Liver (tissue), 9 donors: ENCODE results near the gene ZMYM4. TPM values are rescaled to one million over a fixed set of nuclear protein-coding genes. Genes with fewer than 3 reads are reported as not detected.
"Not testable (repeated sequence)": the region's sequence is repeated elsewhere in the genome, so short reads cannot be mapped to it uniquely, and the experiment has no call there.

Experiments
- DNase-seq: peaks from one replicate; pipeline ENCODE4 v3.0.0-alpha.2; 2017; ENCODE audit warnings: low spot score
- H3K27ac ChIP-seq, 2 donors: one replicate each; pipeline ENCODE4 v1.7.0; 2013; ENCODE audit warnings: inconsistent platforms in 2 of 2, low read length in 2 of 2, control low read depth in 1 of 2, low read depth in 1 of 2, mild to moderate bottlenecking in 1 of 2
- H3K27me3 ChIP-seq, 4 donors: one replicate each; pipeline versions ENCODE4 v1.6.1 to v1.7.0; 2013; ENCODE audit warnings: low read length in 3 of 4, inconsistent platforms in 1 of 4, mild to moderate bottlenecking in 1 of 4, moderate library complexity in 1 of 4; ENCODE audit not compliant: control insufficient read depth in 4 of 4, insufficient read depth in 4 of 4
- H3K36me3 ChIP-seq, 4 donors: one replicate each; pipeline versions ENCODE4 v1.6.1 to v1.7.0; 2013; ENCODE audit warnings: low read length in 3 of 4, mild to moderate bottlenecking in 3 of 4, low read depth in 1 of 4, moderate library complexity in 1 of 4; ENCODE audit not compliant: control insufficient read depth in 4 of 4, insufficient read depth in 3 of 4
- H3K4me1 ChIP-seq, 4 donors: one replicate each; pipeline versions ENCODE4 v1.6.1 to v1.7.0; 2013; ENCODE audit warnings: low read length in 3 of 4, mild to moderate bottlenecking in 3 of 4, moderate library complexity in 1 of 4; ENCODE audit not compliant: control insufficient read depth in 4 of 4, insufficient read depth in 4 of 4
- H3K4me3 ChIP-seq, 3 donors: one replicate each; pipeline versions ENCODE4 v1.6.1 to v1.7.0; 2013; ENCODE audit warnings: low read length in 3 of 3, control low read depth in 1 of 3, low read depth in 1 of 3, mild to moderate bottlenecking in 1 of 3
- H3K9ac ChIP-seq, 2 donors: one replicate each; pipeline ENCODE4 v1.7.0; 2013; ENCODE audit warnings: low read length in 2 of 2, mild to moderate bottlenecking in 2 of 2, moderate library complexity in 2 of 2, control low read depth in 1 of 2, low read depth in 1 of 2
- H3K9me3 ChIP-seq, 4 donors: one replicate each; pipeline versions ENCODE4 v1.6.1 to v1.7.0; 2013; ENCODE audit warnings: low read length in 3 of 4; ENCODE audit not compliant: control insufficient read depth in 4 of 4
- EGR1 ChIP-seq, 2 donors: IDR thresholded peaks; 2 replicates each; pipeline ENCODE4 v1.6.1; 2016 to 2018; ENCODE audit warnings: antibody characterized with exemption in 2 of 2, low read depth in 2 of 2
- FOXA2 ChIP-seq: IDR thresholded peaks from 2 replicates; pipeline ENCODE4 v1.6.1; 2016; ENCODE audit warnings: antibody characterized with exemption
- GABPA ChIP-seq, 2 donors: IDR thresholded peaks in 1 of 2; conservative IDR thresholded peaks in 1 of 2; 2 replicates each; pipeline ENCODE4 v1.6.1; 2016; ENCODE audit warnings: antibody characterized with exemption in 2 of 2, mild to moderate bottlenecking in 1 of 2, moderate library complexity in 1 of 2
- HNF4A ChIP-seq, 2 donors: conservative IDR thresholded peaks; 2 replicates each; pipeline ENCODE4 v1.6.1; 2016; ENCODE audit warnings: antibody characterized with exemption in 2 of 2, mild to moderate bottlenecking in 2 of 2
- NR2F2 ChIP-seq: IDR thresholded peaks from 2 replicates; pipeline ENCODE4 v1.6.1; 2016; ENCODE audit warnings: antibody characterized with exemption
- RAD21 ChIP-seq, 2 donors: IDR thresholded peaks; 2 replicates each; pipeline ENCODE4 v1.6.1; 2016; ENCODE audit warnings: antibody characterized with exemption in 2 of 2, mild to moderate bottlenecking in 2 of 2
- RXRA ChIP-seq, 2 donors: IDR thresholded peaks; 2 replicates each; pipeline ENCODE4 v1.6.1; 2017 to 2018; ENCODE audit warnings: antibody characterized with exemption in 2 of 2, mild to moderate bottlenecking in 1 of 2
- SP1 ChIP-seq: IDR thresholded peaks from 2 replicates; pipeline ENCODE4 v1.6.1; 2018; ENCODE audit warnings: antibody characterized with exemption, mild to moderate bottlenecking
- TAF1 ChIP-seq: conservative IDR thresholded peaks from 2 replicates; pipeline ENCODE4 v1.6.1; 2016; ENCODE audit warnings: antibody characterized with exemption, mild to moderate bottlenecking
- YY1 ChIP-seq: IDR thresholded peaks from 2 replicates; pipeline ENCODE4 v1.6.1; 2016; ENCODE audit warnings: antibody characterized with exemption, mild to moderate bottlenecking
- WGBS: extraction: QIAGEN DNeasy Blood & Tissue Kit; methylation state at CpG from one replicate; pipeline ENCODE4 v1.1.7; 2013; 5-methylcytosine and 5-hydroxymethylcytosine counted together
- polyA plus RNA-seq, 2 donors: library from polyadenylated mRNA; stranded (reverse) in 1 of 2; unstranded in 1 of 2; fragments of 200-250 nt in 1 of 2; fragments of >200 nt in 1 of 2; fragmentation: Nextera tagmentation in 1 of 2; extraction: Ambion mirVana in 1 of 2; gene quantifications; one replicate each; pipeline versions ENCODE4 v1.2.1 to v1.2.3, GENCODE V29; 2013 to 2015
- total RNA-seq, 2 donors: library from RNA; depleted of rRNA; stranded (reverse); fragments of >200 nt; gene quantifications; one replicate each; pipeline ENCODE4 v1.2.3, GENCODE V29; 2014
- TF ChIP-seq, protein P1 (sequence below): fragments of 150-350 bp; IDR thresholded peaks from 2 replicates; pipeline ENCODE4 v1.5.1; 2017; ENCODE audit warnings: improper control_type of control experiment, low read depth, low read length; ENCODE audit not compliant: missing input control
- TF ChIP-seq, protein P2 (sequence below): IDR thresholded peaks from 2 replicates; pipeline ENCODE4 v1.6.1; 2016; ENCODE audit warnings: antibody characterized with exemption, mild to moderate bottlenecking
- donor health status: healthy.
- donor health status: healthy.
- donor health status: healthy.
- donor health status: healthy.
- donor health status: healthy.

ZMYM4 gene
- total and polyA plus RNA-seq, 4 donors, result 5.3 to 16.8 (median 10.5) TPM

DNA sequence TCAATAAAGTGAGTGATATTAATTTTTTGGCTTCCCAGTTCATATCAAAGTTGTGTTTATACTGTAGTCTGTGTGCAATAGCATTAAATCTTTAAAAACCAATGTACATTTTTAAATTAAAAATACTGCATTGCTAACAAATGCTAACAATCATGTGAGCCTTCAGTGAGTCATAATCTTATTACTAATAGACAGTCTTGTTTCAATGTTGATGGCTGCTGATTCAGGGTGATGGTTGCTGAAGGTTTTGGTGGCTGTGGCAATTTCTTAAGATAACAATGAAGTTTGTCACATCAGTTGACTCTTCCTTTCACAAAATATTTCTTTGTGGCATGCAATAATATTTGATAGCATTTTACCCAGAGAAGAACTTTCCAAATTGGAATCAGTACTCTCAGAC is 109.0 kb downstream of the ZMYM4 start:
- Histone ChIP-seq H3K4me1 (no peaks in the 10 kb centered on the region), H3K9me3 (no peaks in the 10 kb centered on the region), H3K4me3 (no peak overlapping the region), H3K27ac (no peak overlapping the region), H3K9ac (no peak overlapping the region), H3K27me3 (no peaks in the 10 kb centered on the region), H3K36me3 (peaks cover 0 to 7% (median 4%) of the 10 kb centered on the region in 4 donors)
- TF ChIP-seq RXRA (IDR thresholded peaks at IDR 0.05) (no peak), HNF4A (conservative IDR thresholded peaks at IDR 0.05) (no peak), TAF1 (no peak), EGR1 (IDR thresholded peaks at IDR 0.05; ENCODE audit: low read depth in 2 of 2) (no peak), FOXA2 (no peak)
- TF ChIP-seq, protein P1, sequence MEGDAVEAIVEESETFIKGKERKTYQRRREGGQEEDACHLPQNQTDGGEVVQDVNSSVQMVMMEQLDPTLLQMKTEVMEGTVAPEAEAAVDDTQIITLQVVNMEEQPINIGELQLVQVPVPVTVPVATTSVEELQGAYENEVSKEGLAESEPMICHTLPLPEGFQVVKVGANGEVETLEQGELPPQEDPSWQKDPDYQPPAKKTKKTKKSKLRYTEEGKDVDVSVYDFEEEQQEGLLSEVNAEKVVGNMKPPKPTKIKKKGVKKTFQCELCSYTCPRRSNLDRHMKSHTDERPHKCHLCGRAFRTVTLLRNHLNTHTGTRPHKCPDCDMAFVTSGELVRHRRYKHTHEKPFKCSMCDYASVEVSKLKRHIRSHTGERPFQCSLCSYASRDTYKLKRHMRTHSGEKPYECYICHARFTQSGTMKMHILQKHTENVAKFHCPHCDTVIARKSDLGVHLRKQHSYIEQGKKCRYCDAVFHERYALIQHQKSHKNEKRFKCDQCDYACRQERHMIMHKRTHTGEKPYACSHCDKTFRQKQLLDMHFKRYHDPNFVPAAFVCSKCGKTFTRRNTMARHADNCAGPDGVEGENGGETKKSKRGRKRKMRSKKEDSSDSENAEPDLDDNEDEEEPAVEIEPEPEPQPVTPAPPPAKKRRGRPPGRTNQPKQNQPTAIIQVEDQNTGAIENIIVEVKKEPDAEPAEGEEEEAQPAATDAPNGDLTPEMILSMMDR, result no peak
- DNase-seq, result no peak

DNA sequence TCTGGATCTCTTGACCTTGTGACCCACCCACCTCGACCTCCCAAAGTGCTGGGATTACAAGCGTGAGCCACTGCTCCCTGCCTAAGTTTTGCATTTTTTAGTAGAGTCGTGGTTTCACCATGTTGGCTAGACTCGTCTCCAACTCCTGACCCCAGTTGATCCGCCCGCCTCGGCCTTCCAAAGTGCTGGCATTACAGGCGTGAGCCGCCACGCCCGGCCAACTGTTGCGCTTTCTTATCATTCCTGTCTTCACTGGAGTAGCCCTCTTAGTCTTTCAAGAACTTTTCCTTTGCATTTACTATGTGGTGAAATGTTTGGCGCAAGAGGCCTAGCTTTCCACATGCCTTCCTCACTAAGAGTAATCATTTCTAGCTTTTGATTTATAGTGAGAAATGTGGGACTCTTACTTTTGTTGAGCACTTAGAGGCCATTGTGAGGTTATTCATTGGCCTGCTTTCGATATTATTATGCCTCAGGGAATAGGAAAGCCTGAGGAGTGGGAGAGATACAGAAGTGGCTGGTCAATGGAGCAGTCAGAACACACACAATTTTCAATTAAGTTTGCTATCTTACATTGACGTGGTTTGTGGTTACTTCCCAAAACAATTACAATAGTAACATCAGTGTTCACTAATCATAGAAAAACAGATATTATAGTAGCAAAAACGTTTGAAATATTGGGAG is 111.0 kb downstream of the ZMYM4 start:
- no peak overlapping the region for H3K4me3 ChIP-seq
- H3K27ac ChIP-seq, result no peak overlapping the region
- DNase-seq, result no peak
- H3K9me3 ChIP-seq, result no peaks in the 10 kb centered on the region
- H3K36me3 ChIP-seq, result peaks cover 0 to 7% (median 4%) of the 10 kb centered on the region in 4 donors
- TF ChIP-seq GABPA (IDR thresholded peaks at IDR 0.05 in 1 of 2, conservative IDR thresholded peaks at IDR 0.05 in 1 of 2) (no peak), YY1 (no peak), NR2F2 (no peak)
- H3K27me3 ChIP-seq, result no peaks in the 10 kb centered on the region
- no peak overlapping the region for H3K9ac ChIP-seq
- no peaks in the 10 kb centered on the region for H3K4me1 ChIP-seq
- 93% methylated on average over 16 of the region's 16 CpGs for WGBS

DNA sequence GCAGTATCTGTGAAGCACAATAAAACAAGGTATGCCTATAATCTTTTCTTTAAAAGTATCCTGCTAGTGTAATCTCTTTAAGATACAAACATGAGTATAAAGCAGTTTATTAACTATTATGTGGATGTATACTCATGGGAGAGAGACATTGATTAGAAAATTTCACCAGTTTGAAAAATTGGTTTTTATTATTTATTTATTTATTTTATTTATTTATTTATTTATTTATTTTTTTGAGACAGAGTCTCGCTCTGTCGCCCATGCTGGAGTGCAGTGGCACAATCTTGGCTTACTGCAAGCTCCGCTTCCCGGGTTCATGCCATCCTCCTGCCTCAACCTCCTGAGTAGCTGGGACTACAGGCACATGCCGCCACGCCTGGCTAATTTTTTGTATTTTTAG is 111.6 kb downstream of the ZMYM4 start:
- DNase-seq, H3K27me3 ChIP-seq, H3K9me3 ChIP-seq, H3K4me1 ChIP-seq, H3K27ac ChIP-seq, H3K9ac ChIP-seq, H3K4me3 ChIP-seq, H3K36me3 ChIP-seq: not testable (repeated sequence)
- 98% methylated on average over 6 of the region's 6 CpGs for WGBS

DNA sequence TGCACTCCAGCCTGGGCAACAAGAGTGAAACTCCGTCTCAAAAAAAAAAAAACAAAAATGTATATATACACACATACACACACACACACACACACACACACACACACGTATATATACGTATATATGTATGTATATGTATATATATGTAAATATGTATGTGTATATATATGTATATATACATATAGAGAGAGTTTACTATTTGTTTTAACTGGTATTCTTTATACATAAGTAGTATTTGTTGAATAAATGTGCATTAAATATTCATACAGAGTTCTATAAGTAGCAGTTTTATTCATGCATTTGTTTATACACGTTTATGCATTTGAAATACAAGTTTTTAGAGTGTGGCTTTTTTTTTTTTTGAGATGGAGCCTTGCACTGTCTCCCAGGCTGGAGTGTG is 113.6 kb downstream of the ZMYM4 start:
- H3K4me1 ChIP-seq, result no peaks in the 10 kb centered on the region
- H3K36me3 ChIP-seq, result peaks cover 6 to 14% (median 14%) of the 10 kb centered on the region in 4 donors
- H3K27ac ChIP-seq, result no peak overlapping the region
- no peak for DNase-seq
- H3K27me3 ChIP-seq, result no peaks in the 10 kb centered on the region
- no peak overlapping the region for H3K4me3 ChIP-seq
- TF ChIP-seq GABPA (IDR thresholded peaks at IDR 0.05 in 1 of 2, conservative IDR thresholded peaks at IDR 0.05 in 1 of 2) (no peak), RXRA (IDR thresholded peaks at IDR 0.05) (no peak), RAD21 (IDR thresholded peaks at IDR 0.05) (no peak), SP1 (no peak), YY1 (no peak)
- TF ChIP-seq, protein P1, result no peak
- TF ChIP-seq, protein P2, sequence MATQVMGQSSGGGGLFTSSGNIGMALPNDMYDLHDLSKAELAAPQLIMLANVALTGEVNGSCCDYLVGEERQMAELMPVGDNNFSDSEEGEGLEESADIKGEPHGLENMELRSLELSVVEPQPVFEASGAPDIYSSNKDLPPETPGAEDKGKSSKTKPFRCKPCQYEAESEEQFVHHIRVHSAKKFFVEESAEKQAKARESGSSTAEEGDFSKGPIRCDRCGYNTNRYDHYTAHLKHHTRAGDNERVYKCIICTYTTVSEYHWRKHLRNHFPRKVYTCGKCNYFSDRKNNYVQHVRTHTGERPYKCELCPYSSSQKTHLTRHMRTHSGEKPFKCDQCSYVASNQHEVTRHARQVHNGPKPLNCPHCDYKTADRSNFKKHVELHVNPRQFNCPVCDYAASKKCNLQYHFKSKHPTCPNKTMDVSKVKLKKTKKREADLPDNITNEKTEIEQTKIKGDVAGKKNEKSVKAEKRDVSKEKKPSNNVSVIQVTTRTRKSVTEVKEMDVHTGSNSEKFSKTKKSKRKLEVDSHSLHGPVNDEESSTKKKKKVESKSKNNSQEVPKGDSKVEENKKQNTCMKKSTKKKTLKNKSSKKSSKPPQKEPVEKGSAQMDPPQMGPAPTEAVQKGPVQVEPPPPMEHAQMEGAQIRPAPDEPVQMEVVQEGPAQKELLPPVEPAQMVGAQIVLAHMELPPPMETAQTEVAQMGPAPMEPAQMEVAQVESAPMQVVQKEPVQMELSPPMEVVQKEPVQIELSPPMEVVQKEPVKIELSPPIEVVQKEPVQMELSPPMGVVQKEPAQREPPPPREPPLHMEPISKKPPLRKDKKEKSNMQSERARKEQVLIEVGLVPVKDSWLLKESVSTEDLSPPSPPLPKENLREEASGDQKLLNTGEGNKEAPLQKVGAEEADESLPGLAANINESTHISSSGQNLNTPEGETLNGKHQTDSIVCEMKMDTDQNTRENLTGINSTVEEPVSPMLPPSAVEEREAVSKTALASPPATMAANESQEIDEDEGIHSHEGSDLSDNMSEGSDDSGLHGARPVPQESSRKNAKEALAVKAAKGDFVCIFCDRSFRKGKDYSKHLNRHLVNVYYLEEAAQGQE, result no peak
- H3K9me3 ChIP-seq, result no peaks in the 10 kb centered on the region
- WGBS, result 92% methylated on average over 4 of the region's 4 CpGs
- H3K9ac ChIP-seq, result no peak overlapping the region
